Adrenal gland (tissue), 12 donors: ENCODE measurements around the gene CHPF. TPM values are rescaled to one million over a fixed set of nuclear protein-coding genes. Genes with fewer than 3 reads are reported as not detected.

ENCODE experiments used
- DNase-seq, 7 donors: peaks; one replicate each; pipeline ENCODE4 v3.0.0-alpha.2; 2019 to 2020
- H3K27ac ChIP-seq, 5 donors: fragments of 200-600 bp; sonication (generic) in 4 of 5; 1 replicate in 3 of 5; 2 replicates in 2 of 5; pipeline versions ENCODE4 v1.5.1 to v1.8.0; 2016 to 2020; ENCODE audit warnings: mild to moderate bottlenecking in 1 of 5
- H3K27me3 ChIP-seq: fragments of 200-600 bp; 2 replicates; pipeline ENCODE4 v1.8.0; 2021
- H3K36me3 ChIP-seq, 2 donors: fragments of 200-600 bp; replicated peaks in 1 of 2; 1 replicate in 1 of 2; 2 replicates in 1 of 2; pipeline versions ENCODE4 v1.5.1 to v1.8.0; 2018 to 2022
- H3K4me1 ChIP-seq, 2 donors: fragments of 200-600 bp; replicated peaks in 1 of 2; 1 replicate in 1 of 2; 2 replicates in 1 of 2; pipeline versions ENCODE4 v1.5.1 to v1.8.0; 2018 to 2021
- H3K4me3 ChIP-seq, 4 donors: fragments of 200-600 bp; sonication (generic) in 3 of 4; one replicate each; pipeline ENCODE4 v1.5.1; 2016 to 2018
- H3K9me3 ChIP-seq, 3 donors: fragments of 200-600 bp; sonication (generic) in 1 of 3; replicated peaks in 1 of 3; 1 replicate in 2 of 3; 2 replicates in 1 of 3; pipeline versions ENCODE4 v1.5.1 to v1.8.0; 2016 to 2021
- POLR2A ChIP-seq, 2 donors: fragments of 450-650 bp; IDR thresholded peaks; one replicate each; pipeline ENCODE4 v1.6.1; 2017; ENCODE audit warnings: antibody characterized with exemption in 2 of 2, mild to moderate bottlenecking in 2 of 2, moderate library complexity in 1 of 2
- WGBS, 4 donors: extraction: QIAGEN DNeasy Blood & Tissue Kit in 2 of 4; methylation state at CpG; one replicate each; pipeline versions ENCODE4 v1.1.5 to v1.1.7; 2013 to 2017; 5-methylcytosine and 5-hydroxymethylcytosine counted together
- intact Hi-C, 2 donors: fragments of 100-400 bp; cut with DNase I; formaldehyde crosslinking; loops; one replicate each; pipeline versions ENCODE4 v1.14.1 to v1.15.0; 2022 to 2023
- polyA plus RNA-seq, 3 donors: library from polyadenylated mRNA; stranded (reverse); fragments of 200-250 nt in 2 of 3; fragments of 350-450 nt in 1 of 3; fragmentation: Illumina TruSeq in 1 of 3; extraction: RNeasy Lipid Tissue Mini Kit (QIAGEN cat#74804) in 1 of 3; gene quantifications; one replicate each; pipeline ENCODE4 v1.2.3, GENCODE V29; 2013 to 2014
- total RNA-seq, 9 donors: library from RNA; depleted of rRNA in 4 of 9; stranded (reverse); fragments of >200 nt in 4 of 9; fragments of 120-200 nt in 1 of 9; fragmentation: NEBNext Ultra II Directional in 1 of 9; extraction: Animal tissue kit (Norgen Biotek cat#: 25700) in 1 of 9; gene quantifications; one replicate each; pipeline versions ENCODE4 v1.1.0 to v1.2.4, GENCODE V29; 2013 to 2023
- TF ChIP-seq, protein P1 (sequence below), 6 experiments: fragments of 450-650 bp in 4 of 6; fragments of 200-600 bp in 2 of 6; sonication (generic) in 1 of 6; IDR thresholded peaks; 1 replicate in 5 of 6; 2 replicates in 1 of 6; pipeline versions ENCODE4 v1.5.1 to v1.8.0; 2016 to 2021; ENCODE audit warnings: antibody characterized with exemption in 6 of 6, mild to moderate bottlenecking in 2 of 6, moderate library complexity in 1 of 6
- donor health status: healthy with polysubstance abuse.
- donor health status: Bipolar disorder and iron deficiency.
- donor health status: DM: yes; HTN: yes; CAD: no.
- donor health status: DM: no; HTN: no; CAD: no.
- donor health status: DM: no; HTN: no; CAD: no.
- donor health status: DM: yes; HTN: yes; CAD: no.

The CHPF gene
- total and polyA plus RNA-seq, 12 donors, result 9.1 to 196 (median 61.1) TPM

DNA sequence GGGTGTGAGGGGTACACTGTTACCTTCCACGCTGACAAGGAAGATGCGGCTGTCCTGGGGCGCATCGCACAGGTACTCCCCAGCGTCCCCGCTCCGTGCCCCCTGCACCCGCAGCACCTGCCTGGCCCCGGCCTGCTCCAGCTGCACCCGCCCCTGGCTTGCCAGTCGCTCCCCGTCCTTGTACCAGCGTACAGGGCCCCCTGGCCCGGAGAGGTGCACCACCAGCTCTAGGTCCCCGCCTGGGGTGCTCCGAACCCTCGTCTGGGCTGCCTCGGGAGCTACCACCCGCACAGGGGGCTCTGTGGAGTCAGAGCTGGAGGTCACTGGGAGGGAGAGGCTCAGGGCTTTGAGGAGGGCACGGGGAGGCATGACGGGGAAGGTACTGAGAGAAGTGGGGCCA, 13.7 kb upstream of the CHPF start:
- Histone ChIP-seq H3K9me3 (no peaks in the 10 kb centered on the region), H3K4me1 (peaks cover 8% of the 10 kb centered on the region in 2 donors), H3K27ac (no peak overlapping the region), H3K27me3 (no peaks in the 10 kb centered on the region), H3K36me3 (no peaks in the 10 kb centered on the region), H3K4me3 (no peak overlapping the region)
- WGBS, 4 donors, result 91 to 96% (median 94%) methylated on average over 5 to 21 of the region's 21 CpGs
- DNase-seq, result no peak
- intact Hi-C loops, result no loop called here
- TF ChIP-seq POLR2A (IDR thresholded peaks at IDR 0.05), result no peak
- TF ChIP-seq, protein P1, sequence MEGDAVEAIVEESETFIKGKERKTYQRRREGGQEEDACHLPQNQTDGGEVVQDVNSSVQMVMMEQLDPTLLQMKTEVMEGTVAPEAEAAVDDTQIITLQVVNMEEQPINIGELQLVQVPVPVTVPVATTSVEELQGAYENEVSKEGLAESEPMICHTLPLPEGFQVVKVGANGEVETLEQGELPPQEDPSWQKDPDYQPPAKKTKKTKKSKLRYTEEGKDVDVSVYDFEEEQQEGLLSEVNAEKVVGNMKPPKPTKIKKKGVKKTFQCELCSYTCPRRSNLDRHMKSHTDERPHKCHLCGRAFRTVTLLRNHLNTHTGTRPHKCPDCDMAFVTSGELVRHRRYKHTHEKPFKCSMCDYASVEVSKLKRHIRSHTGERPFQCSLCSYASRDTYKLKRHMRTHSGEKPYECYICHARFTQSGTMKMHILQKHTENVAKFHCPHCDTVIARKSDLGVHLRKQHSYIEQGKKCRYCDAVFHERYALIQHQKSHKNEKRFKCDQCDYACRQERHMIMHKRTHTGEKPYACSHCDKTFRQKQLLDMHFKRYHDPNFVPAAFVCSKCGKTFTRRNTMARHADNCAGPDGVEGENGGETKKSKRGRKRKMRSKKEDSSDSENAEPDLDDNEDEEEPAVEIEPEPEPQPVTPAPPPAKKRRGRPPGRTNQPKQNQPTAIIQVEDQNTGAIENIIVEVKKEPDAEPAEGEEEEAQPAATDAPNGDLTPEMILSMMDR (IDR thresholded peaks at IDR 0.05), result no peak

DNA sequence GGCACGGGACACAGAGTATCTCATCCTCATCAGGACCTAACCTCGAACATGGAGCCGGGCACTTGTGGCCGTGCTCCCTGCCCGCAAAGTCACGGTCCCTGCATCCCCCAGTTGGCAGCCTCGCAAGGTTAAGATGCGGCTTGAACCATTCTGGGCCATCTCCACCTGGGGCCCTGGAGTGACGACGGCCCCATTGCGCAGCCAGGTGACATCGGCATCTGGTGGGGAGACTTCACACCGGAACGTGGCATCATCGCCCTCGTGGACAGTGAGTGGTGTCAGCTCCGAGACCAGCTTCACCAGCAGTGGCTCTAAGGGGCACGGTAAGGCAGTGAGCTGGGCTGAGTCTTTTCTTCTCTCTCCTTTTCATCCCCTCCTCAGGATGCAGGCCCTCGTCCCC, 12.8 kb upstream of the CHPF start:
- intact Hi-C loops, result no loop called here
- Histone ChIP-seq H3K27ac (no peak overlapping the region), H3K36me3 (no peaks in the 10 kb centered on the region), H3K27me3 (no peaks in the 10 kb centered on the region), H3K9me3 (no peaks in the 10 kb centered on the region), H3K4me3 (no peak overlapping the region), H3K4me1 (peaks cover 14 to 16% of the 10 kb centered on the region in 2 donors)
- WGBS, 4 donors, result 94 to 98% (median 95%) methylated on average over 15 to 19 of the region's 19 CpGs
- DNase-seq, result no peak
- TF ChIP-seq, protein P1 (IDR thresholded peaks at IDR 0.05), result no peak
- TF ChIP-seq POLR2A (IDR thresholded peaks at IDR 0.05), result no peak

DNA sequence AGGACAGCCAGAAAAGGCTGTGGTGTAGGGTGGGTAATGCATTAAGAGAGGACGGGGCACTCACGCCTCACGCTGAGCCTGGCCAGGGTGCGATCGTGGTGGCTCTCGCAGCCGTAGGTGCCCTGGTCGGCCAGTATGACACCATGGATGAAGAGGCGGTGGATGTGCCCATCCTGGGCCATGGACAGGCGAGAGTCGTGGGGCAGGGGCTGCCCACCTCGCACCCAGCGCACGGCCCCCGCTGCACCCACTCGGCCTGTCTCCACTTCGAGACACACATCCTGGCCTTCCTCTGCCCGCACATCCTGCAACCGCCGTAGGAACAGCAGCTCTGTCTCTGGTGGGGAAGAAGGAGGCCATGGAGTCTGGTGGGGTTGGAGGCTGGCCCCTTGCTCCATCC, 12.3 kb upstream of the CHPF start:
- DNase-seq, result no peak
- no peaks in the 10 kb centered on the region for H3K36me3 ChIP-seq
- WGBS, 4 donors, result 85 to 97% (median 94%) methylated on average over 8 to 20 of the region's 20 CpGs
- no peak overlapping the region for H3K27ac ChIP-seq
- TF ChIP-seq, protein P1 (IDR thresholded peaks at IDR 0.05), result no peak
- TF ChIP-seq POLR2A (IDR thresholded peaks at IDR 0.05), result no peak
- no peak overlapping the region for H3K4me3 ChIP-seq
- no peaks in the 10 kb centered on the region for H3K9me3 ChIP-seq
- no peaks in the 10 kb centered on the region for H3K27me3 ChIP-seq
- peaks cover 14 to 16% of the 10 kb centered on the region in 2 donors for H3K4me1 ChIP-seq
- intact Hi-C loops, result no loop called here

DNA sequence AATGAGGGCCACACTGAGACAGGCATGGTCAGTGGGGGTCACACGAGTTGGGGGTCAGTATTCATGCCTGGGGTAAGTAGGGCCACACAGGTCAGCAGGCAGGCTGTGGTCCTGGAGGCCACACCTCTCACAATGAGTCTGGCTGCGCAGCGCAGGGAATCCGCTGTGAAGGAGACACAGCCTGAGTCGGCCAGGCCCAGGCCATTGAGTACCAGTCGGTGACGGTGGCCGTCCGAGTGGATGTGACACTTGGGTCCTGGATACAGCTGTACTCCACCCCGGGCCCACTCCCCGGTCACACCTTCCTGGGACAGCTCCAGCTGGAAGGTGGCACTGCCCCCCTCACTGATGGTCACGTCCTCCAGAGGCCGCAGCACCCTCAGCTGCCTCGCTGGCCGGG, 10.7 kb upstream of the CHPF start:
- Histone ChIP-seq H3K27ac (no peak overlapping the region), H3K4me3 (no peak overlapping the region), H3K9me3 (no peaks in the 10 kb centered on the region), H3K27me3 (no peaks in the 10 kb centered on the region), H3K36me3 (no peaks in the 10 kb centered on the region), H3K4me1 (peaks cover 14 to 16% of the 10 kb centered on the region in 2 donors)
- TF ChIP-seq POLR2A (IDR thresholded peaks at IDR 0.05), result no peak
- TF ChIP-seq, protein P1 (IDR thresholded peaks at IDR 0.05), result no peak
- DNase-seq, result no peak
- WGBS, 4 donors, result 40 to 96% (median 89%) methylated on average over 1 to 15 of the region's 15 CpGs
- intact Hi-C loops, result no loop called here
